ENCODE results near the gene MON2. TPM values are rescaled to one million over a fixed set of nuclear protein-coding genes. Genes with fewer than 3 reads are reported as not detected.
A peak's percentile ranks its signal among the peaks of the same experiment; 100 is the strongest.
"Not testable (repeated sequence)": the region's sequence is repeated elsewhere in the genome, so short reads cannot be mapped to it uniquely, and the experiment has no call there.

The MON2 gene
- total RNA-seq, 2 donors from 2014 or later = 55.8 to 55.9 TPM

DNA sequence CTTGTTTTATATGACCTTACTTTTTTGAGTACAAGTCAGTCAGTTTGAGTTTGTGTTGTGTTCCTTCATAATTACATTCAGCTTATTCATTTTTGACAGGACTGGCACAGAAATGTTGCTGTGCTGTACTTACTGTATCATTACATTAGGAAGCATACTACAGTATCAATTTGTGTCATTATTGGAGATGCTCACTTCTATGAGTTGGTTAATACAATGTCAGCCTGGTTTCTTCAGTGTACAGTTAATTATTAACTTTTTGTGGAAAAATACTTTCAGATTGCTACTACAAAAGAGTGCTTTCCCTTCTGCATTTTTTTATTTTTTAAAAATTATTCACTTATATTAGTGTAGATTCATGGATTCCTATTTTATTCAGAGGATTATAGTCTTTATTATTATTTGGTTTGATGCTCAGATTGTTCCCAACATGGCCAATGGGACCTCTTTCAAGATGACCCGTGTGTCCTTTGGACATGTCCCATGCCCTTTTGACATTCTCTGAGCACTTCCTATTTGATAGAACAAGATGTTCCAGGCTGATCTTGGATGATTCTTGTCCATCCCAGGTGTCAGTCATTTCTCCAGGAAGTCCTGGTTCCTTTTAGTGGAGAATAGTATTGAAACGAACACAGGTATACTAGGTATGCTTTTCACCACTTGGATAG, 66.6 kb downstream of the MON2 start:
- no peak for DNase-seq
- no peak for ATAC-seq
- intact Hi-C loops (cut with DNase I, micrococcal nuclease) = no loop called here

DNA sequence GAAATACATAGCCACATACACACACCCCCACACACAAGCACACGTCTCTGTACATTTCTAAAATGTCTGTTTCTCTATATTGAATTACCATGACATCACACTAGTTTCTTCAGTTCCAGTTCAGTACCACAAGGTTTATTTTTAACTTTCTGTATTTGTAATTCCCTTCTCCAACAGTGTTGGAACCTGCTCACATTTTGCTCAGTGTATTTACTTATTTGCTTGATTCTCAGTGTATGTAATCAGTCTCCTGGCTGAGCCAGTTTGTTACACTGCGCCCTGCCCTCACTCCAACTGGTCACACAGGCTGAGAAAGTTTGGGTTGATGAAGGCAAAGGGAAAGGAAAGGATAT, 67.1 kb downstream of the MON2 start:
- ATAC-seq (no peak), DNase-seq (no peak)
- intact Hi-C loops (cut with DNase I, micrococcal nuclease) = no loop called here

DNA sequence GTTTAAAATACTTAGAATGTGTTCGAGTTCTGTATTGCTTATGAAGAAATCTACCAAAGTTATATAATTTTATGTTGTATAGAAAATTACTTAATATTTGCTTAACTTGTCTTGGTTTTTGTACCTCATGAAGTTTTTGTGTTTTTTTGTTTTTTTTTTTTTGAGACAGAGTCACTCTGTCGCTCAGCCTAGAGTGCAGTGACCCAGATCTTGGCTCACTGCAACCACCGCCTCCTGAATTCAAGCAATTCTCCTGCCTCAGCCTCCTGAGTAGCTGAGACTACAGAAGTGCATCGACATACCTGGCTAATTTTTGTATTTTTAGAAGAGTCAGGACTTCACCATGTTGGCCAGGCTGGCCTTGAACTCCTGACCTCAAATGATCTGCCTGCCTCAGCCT, 69.9 kb downstream of the MON2 start:
- no peak for ATAC-seq
- DNase-seq = no peak
- intact Hi-C loops (cut with DNase I, micrococcal nuclease) = no loop called here

DNA sequence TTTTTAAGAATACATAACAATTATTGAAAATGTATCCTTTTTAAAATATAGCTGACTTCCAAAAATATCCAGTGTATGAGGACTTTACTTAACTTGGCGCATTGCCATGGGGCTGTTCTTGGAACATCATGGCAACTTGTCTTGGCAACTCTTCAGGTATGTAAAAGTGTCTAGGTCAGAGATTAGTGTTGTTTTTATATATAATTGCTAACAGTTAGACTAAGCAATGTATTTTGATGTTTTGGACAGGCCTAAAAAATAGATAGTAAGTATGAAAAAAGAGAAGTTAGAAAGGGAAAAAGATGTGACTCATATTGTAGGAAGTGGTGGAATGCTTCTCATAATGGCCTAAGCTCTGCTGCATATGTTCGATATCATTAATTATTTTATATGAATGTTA, 70.9 kb downstream of the MON2 start:
- DNase-seq = no peak
- ATAC-seq = no peak
- intact Hi-C loops (cut with DNase I, micrococcal nuclease) = no loop called here

DNA sequence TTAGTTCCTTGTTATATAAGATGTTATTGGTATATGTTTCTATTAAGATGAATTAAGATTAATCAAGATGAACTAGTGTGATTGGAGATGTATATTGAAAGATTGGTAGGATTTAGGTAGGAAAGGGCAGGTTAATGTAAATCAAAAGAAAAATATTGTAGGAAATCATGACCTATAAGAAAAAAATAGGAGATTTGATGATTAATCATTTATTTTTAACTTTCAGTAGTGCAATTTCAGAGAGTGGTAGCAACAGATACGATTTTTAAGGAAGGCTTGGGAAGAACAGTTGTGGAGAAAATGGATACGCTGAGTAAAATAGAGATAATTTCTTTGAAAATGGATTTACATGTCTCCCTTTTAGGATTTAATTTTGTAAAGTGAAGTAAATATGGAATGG, 73.7 kb downstream of the MON2 start:
- ATAC-seq = no peak
- no peak for DNase-seq
- intact Hi-C loops (cut with DNase I, micrococcal nuclease) = no loop called here

DNA sequence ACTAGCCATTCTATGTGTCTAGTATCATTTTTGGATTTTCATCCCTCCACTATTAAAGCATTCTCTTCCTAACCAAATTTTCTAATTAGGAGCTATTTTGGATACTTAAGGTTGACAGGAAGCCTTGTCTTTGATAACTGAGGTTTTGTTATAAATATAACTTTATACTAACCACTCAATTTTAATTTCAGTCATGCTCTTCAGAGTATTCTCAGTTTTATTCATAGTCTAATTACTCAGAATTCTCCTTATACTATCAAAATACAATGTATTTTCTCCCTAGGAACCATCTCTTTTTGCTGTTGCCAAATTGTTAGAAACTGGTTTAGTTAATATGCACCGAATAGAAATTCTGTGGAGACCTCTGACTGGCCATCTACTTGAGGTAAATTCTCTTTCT, 76.2 kb downstream of the MON2 start:
- no peak for DNase-seq
- intact Hi-C loops (cut with DNase I, micrococcal nuclease) = no loop called here
- no peak for ATAC-seq

DNA sequence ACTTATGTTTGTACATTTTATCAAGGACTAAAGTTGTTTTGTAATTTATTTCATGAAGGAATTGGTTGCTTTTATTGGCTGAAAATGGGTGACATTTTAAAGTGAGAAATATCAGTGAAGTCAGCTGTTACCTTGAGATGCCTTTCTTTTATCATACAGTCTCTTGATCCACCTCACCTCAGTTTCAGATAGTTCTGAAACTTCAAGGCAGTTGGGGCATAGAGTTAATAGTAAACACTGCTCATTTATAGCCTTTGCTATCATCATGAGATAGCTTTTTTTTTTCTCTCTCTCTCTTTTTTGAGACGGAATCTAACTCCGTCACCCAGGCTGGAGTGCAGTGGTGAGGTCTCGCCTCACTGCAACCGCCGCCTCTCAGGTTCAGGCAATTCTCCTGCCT, 76.7 kb downstream of the MON2 start:
- intact Hi-C loops (cut with DNase I, micrococcal nuclease) = no loop called here
- DNase-seq (no peak), ATAC-seq (no peak)

DNA sequence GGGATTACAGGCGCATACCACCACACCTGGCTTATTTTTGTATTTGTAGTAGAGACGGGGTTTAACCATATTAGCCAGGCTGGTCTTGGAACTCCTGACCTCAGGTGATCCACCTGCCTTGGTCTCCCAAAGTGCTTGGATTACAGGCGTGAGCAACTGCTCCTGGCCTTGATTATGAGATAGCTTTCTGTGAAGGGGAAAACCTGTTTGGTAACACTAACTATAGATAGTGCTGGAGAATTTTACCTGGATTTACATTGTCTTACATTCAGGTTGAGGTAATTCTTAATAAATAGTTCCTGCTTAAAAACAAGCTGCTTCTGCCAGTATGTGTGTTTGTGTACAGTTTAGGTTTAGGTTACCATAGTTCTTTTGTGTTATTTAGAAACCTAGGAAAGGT, 77.1 kb downstream of the MON2 start:
- ATAC-seq = no peak
- DNase-seq = no peak
- intact Hi-C loops (cut with DNase I, micrococcal nuclease) = no loop called here

DNA sequence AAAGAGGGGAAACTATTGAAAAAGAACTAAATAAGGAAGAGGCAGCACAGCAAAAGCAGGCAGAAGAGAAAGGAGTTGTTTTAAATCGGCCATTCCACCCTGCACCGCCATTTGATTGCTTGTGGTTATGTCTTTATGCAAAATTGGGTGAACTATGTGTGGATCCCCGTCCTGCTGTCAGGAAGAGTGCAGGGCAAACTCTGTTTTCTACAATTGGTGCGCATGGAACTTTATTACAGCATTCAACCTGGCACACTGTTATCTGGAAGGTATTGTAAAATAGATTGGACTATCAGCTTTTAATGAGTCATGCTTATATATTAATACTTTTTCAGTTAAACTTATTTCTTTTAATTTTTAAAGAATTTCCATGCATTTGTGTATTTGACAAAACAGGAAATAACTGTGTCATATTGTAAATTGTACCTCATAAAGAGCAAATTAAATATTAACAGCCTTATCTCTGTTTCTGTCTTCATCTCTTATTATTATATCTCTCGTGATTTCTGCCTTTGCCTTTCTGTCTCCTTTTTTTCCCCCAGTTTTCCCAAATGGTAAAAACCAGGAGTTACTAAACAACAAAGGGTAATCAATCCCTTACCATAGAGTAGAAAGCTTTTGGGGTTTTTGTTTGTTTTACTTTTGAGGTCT, 86.4 kb downstream of the MON2 start:
- DNase-seq (no peak), ATAC-seq (peak; percentile 76)
- intact Hi-C loops (cut with DNase I, micrococcal nuclease) = no loop called here

DNA sequence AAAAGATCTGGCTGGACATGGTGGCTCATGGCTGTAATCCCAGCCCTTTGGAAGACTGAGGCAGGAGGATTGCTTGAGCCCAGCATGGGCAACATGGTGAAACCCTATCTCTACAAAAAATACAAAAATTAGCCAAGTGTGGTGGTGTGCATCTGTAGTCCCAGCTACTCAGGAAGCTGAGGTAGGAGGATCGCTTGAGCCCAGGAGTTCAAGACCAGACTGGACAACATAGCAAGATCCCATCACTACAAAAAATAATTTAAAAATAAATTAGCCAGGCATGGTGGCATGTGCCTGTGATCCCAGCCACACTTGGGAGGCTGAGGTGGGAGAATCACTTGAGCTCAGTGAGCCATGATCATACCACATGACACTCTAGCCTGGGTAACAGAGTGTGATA, 92.7 kb downstream of the MON2 start:
- DNase-seq; intact Hi-C loops (cut with DNase I, micrococcal nuclease); ATAC-seq: not testable (repeated sequence)

DNA sequence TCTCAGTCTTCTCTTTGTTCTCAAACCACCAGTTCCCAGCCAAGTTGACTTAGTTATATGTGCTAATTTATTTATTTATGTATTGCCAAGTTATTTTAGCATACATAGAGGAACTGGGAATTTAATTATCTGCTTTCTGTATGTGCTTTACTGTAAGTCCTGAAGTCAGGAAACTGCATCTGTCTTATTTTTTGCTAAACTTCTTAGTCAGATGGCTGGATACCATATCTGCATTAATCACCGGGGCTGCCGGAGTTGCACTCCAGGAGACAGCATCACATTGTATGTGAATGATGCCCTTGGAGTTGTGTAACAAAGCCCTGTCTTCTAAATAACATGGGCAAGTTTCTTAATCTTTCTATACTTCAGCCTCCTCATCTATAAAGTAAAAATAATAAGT, 96.2 kb downstream of the MON2 start:
- DNase-seq = no peak
- intact Hi-C loops (cut with DNase I, micrococcal nuclease) = no loop called here
- ATAC-seq = no peak

DNA sequence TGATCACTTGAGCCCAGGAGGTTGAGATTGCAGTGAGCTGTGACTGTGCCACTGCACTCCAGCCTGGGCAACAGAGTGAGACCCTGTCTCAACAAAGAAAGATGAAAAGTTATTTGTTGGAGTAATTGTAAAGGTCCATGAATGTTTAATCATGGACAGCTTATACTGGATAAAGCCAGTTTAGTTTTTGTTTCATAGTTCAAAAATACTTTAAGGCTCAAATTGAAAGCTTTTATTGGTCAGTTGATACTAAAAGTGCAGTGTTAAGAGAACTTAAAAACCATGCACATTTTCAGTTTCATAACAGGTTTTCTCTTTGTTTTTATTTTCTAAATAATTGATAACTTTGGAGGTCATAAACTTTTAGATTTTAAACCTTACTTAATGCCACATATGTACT, 108.4 kb downstream of the MON2 start:
- ATAC-seq (no peak), DNase-seq (no peak)
- intact Hi-C loops (cut with DNase I, micrococcal nuclease) = no loop called here

DNA sequence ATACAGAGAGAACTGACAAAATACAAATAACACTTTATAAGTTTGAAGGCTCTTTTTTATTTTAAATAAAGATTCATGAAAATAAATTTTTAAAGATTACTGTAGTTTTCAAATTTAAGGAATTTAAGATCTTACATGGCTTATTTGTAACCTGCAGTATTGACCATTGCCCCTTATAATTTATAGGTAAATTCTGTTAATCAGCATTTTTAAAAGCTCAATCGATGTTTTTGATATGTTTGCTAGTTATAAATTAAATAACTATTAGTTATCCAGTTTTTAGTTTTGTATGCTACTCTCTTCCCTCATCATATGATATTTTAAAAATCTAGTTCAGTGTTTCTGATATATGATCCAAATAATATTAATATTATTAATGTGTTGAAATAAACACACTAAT, 109.9 kb downstream of the MON2 start:
- intact Hi-C loops (cut with DNase I, micrococcal nuclease) = no loop called here
- no peak for DNase-seq
- no peak for ATAC-seq

DNA sequence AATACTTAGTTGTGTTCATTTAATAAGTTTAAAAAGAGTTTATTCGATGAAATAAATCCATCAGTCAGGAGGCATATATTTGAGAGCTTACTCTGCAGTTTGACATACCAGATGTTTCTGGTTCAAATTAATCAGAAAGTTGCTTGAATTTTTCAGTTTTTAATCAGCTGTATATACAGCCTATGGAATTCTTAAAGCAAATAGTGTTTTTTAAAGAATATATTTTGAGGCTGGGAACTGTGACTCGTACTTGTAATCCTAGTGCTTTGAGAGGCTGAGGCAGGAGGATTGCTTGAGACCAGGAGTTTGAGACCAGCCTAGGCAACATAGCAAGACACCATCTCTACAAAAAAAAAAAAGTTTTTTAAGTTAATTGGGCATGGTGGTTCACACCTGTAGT, 112.1 kb downstream of the MON2 start:
- no peak for DNase-seq
- no peak for ATAC-seq
- intact Hi-C loops (cut with DNase I, micrococcal nuclease) = no loop called here

DNA sequence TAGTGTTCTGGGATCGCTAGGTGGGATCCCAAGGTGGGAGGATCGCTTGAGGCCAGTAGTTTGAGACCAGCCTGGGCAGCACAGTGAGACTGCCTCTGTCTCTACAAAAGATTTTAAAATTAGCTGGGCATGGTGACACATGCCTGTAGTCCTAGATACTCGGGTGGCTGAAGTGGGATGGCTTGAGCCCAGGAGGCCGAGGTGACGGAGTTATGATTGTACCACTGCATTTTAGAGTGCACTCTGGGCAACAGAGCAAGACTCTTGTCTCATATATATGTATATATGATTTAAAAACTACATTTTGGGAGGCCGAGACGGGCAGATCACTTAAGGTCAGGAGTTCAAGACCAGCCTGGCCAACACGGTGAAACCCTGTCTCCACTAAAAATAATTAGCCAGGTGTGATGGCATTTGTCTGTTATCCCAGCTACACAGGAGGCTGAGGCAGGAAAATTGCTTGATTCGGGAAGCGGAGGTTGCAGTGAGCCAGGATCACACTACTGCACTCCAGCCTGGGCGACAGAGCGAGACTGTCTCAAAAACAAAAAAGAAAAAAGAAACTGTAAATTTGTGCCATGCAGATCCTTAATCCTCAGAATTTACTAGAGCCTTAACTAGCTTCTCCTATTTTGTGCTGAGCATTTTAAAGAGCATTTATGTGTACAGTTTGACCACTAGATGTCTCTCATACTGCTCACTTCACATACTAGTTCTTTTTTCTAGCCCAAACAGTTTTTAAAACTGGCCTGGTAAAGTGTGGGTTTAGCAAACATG, 114.8 kb downstream of the MON2 start:
- intact Hi-C loops (cut with DNase I, micrococcal nuclease) = loop anchor here (5.0 to 10.0 kb wide), 2 partner anchors 213 to 216 kb away; no protein-coding TSS in a partner anchor
- ATAC-seq = peak; percentile 82
- no peak for DNase-seq

DNA sequence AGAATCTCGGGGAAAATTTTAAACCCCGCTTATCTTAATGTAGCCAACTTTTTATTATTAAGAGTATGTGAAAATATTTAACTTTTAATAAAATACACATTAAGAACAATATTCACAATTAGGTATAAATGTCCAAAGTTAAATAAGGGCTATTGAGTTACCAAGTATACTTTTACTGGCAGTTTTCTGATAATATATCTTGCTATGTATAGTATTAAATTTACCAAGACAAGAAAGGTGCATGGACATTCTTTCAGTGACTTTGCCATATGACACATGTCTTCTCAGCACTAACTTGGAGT, 115.4 kb downstream of the MON2 start:
- intact Hi-C loops (cut with DNase I, micrococcal nuclease) = loop anchor here (5.0 to 10.0 kb wide), 2 partner anchors 213 to 215 kb away; no protein-coding TSS in a partner anchor
- DNase-seq (no peak), ATAC-seq (no peak)

DNA sequence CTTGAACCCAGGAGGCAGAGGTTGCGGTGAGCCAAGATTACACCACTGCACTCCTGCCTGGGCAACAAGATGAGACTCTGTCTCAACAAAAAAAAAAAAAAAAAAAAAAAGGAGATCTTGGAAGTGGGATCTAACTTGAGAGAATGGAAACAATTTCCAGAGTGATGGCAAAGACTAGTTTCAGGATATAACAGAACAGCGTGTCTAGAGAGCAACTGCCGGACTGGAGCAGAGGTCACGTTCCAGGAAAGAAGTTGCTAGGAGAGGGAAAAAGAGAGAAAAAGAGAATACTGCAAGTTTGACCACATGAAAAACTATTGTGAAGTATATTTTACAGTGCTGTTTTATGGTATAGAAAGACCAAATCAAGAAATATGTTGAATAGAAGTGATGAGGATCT, 118.0 kb downstream of the MON2 start:
- intact Hi-C loops (cut with DNase I, micrococcal nuclease) = loop anchor here (5.0 to 10.0 kb wide), 2 partner anchors 210 to 213 kb away; no protein-coding TSS in a partner anchor
- ATAC-seq = no peak

DNA sequence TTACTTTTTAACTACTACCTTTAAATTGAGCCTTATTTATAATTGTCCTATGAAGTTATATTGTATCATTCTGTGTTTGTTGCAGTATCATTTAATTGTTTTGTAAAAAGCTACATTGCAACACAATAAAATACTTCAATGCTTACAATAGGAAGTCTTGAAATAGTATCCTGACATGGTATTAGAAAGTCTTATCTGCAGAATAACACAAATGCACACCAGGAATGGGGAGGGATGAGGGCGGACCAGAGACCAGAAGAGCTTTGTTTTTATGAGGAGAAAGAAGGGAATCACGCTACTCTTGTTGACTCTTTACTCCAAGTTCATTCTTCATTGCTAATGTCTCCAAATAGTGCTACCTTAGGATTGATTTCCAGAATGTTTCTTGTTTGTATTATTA, 120.2 kb downstream of the MON2 start:
- DNase-seq = no peak
- no peak for ATAC-seq
- intact Hi-C loops (cut with DNase I, micrococcal nuclease) = loop anchor here in 1 of 2 donors (10.0 kb wide), 1 partner anchor 208 kb away; no protein-coding TSS in a partner anchor

More for the DNA sequence above, 118.0 kb downstream of the MON2 start:
- DNase-seq = no peak

DNA sequence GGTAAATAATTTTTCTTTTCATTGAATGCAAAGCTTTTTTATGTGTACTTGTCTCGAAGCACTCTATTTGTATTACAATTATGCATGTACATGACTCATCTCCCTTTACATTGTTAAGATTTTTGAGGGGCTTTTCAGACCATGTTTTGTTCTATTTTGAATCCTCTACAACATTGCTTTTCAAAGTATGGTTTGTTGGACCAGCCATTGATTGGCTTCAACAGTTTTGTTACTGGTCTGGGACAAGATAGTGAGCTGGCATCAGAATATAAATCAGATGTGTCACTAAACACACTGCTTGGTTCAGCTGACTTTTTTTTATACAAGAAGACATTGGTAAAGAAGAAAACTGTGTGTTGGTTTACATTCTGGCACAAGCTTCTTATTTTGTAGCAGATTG, 122.3 kb downstream of the MON2 start:
- ATAC-seq (no peak), DNase-seq (no peak)
- intact Hi-C loops (cut with DNase I, micrococcal nuclease) = loop anchor here in 1 of 2 donors (10.0 kb wide), 1 partner anchor 206 kb away; no protein-coding TSS in a partner anchor

DNA sequence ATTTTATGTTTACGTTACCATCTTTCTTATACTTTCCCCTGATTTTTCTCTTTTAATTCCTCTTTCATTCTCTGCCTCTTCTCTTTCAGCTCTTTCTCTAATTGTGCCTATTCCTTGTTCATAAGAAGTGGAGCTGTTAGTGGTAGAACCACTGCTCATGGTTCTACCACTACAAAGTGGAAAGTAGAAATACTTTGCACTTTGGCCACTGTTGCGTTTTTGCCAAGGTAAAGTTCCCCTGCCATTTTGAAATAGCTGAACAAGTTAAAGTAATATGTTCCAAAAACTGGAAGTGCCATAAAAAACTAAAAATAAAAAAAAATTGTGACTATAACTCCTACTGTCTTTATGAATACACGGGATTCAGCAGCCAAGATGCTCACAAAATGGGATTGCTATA, 130.6 kb downstream of the MON2 start:
- intact Hi-C loops (cut with DNase I, micrococcal nuclease) = no loop called here
- DNase-seq (no peak), ATAC-seq (no peak)
